22Rv1 (cell line): Measurements from ENCODE around the gene SEMA3C.
A peak's percentile ranks its signal among the peaks of the same experiment; 100 is the strongest.

ENCODE experiments used
- H3K27ac ChIP-seq: fragments of 450-650 bp; 2 replicates; pipeline ENCODE4 v1.5.1; 2017
- CTCF ChIP-seq: fragments of 450-650 bp; IDR thresholded peaks from 2 replicates; pipeline ENCODE4 v1.5.1; 2017; ENCODE audit warnings: mild to moderate bottlenecking
- ZFX ChIP-seq: fragments of 450-650 bp; IDR thresholded peaks from 2 replicates; pipeline ENCODE4 v1.6.1; 2017; ENCODE audit warnings: antibody characterized with exemption, borderline replicate concordance

Gene SEMA3C

GRCh38 chr7:80950550-80950967 is 31.7 kb upstream of the SEMA3C start:
- no peak overlapping the region for H3K27ac ChIP-seq
- TF ChIP-seq ZFX (no peak), CTCF (no peak)

- no peak for TF ChIP-seq CTCF
- no peak overlapping the region for H3K27ac ChIP-seq
These were observed 30.6 kb upstream of the SEMA3C start for GRCh38 chr7:80949449-80949848.

- TF ChIP-seq CTCF (no peak), ZFX (no peak)
- no peak overlapping the region for H3K27ac ChIP-seq
These were observed 28.0 kb upstream of the SEMA3C start for GRCh38 chr7:80946858-80947257.

GRCh38 chr7:80945976-80946375 is 27.1 kb upstream of the SEMA3C start:
- H3K27ac ChIP-seq: no peak overlapping the region
- TF ChIP-seq ZFX: no peak
- no peak for TF ChIP-seq CTCF

- peak overlapping the region; percentile 91 for H3K27ac ChIP-seq
- TF ChIP-seq ZFX: no peak
- TF ChIP-seq CTCF: no peak
These were observed 24.5 kb upstream of the SEMA3C start for GRCh38 chr7:80943342-80943741.

- peak overlapping the region; percentile 91 for H3K27ac ChIP-seq
- no peak for TF ChIP-seq ZFX
- TF ChIP-seq CTCF: no peak
These were observed 23.6 kb upstream of the SEMA3C start for GRCh38 chr7:80942261-80943041.

- no peak for TF ChIP-seq CTCF
- no peak for TF ChIP-seq ZFX
- H3K27ac ChIP-seq: peak overlapping the region; percentile 91
These were observed 22.4 kb upstream of the SEMA3C start for GRCh38 chr7:80941208-80941758.
